Mesodermal cell (in vitro differentiated cells): Measurements from ENCODE around the gene NOS1.

ENCODE experiments used
- H3K27ac ChIP-seq: 2 replicates; pipeline ENCODE4 v1.7.0; 2013; ENCODE audit warnings: mild to moderate bottlenecking, low read depth, low read length, moderate library complexity; ENCODE audit not compliant: severe bottlenecking
- H3K36me3 ChIP-seq: 2 replicates; pipeline ENCODE4 v1.7.1; 2013; ENCODE audit warnings: mild to moderate bottlenecking, low read length, moderate library complexity; ENCODE audit not compliant: control insufficient read depth, insufficient read depth
- H3K4me1 ChIP-seq: one replicate; pipeline ENCODE4 v1.7.1; 2013; ENCODE audit warnings: mild to moderate bottlenecking, low read length; ENCODE audit not compliant: insufficient read depth, control insufficient read depth, poor library complexity, severe bottlenecking
- H3K4me3 ChIP-seq: 2 replicates; pipeline ENCODE4 v1.7.0; 2013; ENCODE audit warnings: low read length, control low read depth, mild to moderate bottlenecking; ENCODE audit not compliant: insufficient read depth, poor library complexity, severe bottlenecking; ENCODE audit errors: extremely low read depth
- H3K9me3 ChIP-seq: 2 replicates; pipeline ENCODE4 v1.7.1; 2013; ENCODE audit warnings: mild to moderate bottlenecking, low read length, moderate library complexity; ENCODE audit not compliant: control insufficient read depth
- WGBS, 2 experiments: methylation state at CpG; one replicate each; pipeline ENCODE4 v1.1.5; 2013; ENCODE audit warnings: missing lambda C conversion rate in 2 of 2; ENCODE audit not compliant: insufficient coverage in 2 of 2; 5-methylcytosine and 5-hydroxymethylcytosine counted together

Gene NOS1

GRCh38 chr12:117273091-117273490, 88.3 kb downstream of the NOS1 start:
- Histone ChIP-seq H3K4me3 (no peak overlapping the region), H3K4me1 (no peaks in the 10 kb centered on the region), H3K27ac (no peak overlapping the region), H3K9me3 (no peaks in the 10 kb centered on the region), H3K36me3 (no peaks in the 10 kb centered on the region)
- 100% methylated on average over 1 of the region's 2 CpGs; no CpG with 5 or more reads in 1 of the 2 experiments for WGBS, 2 experiments

GRCh38 chr12:117272690-117273089, 88.7 kb downstream of the NOS1 start:
- Histone ChIP-seq H3K4me1 (no peaks in the 10 kb centered on the region), H3K36me3 (no peaks in the 10 kb centered on the region), H3K9me3 (no peaks in the 10 kb centered on the region), H3K4me3 (no peak overlapping the region), H3K27ac (no peak overlapping the region)
- 85 to 100% methylated on average over 2 of the region's 4 CpGs for WGBS, 2 experiments

GRCh38 chr12:117262749-117263148, 98.7 kb downstream of the NOS1 start:
- H3K36me3 ChIP-seq: no peaks in the 10 kb centered on the region
- H3K27ac ChIP-seq: no peak overlapping the region
- no peak overlapping the region for H3K4me3 ChIP-seq
- no peaks in the 10 kb centered on the region for H3K4me1 ChIP-seq
- H3K9me3 ChIP-seq: no peaks in the 10 kb centered on the region
- 97% methylated on average over 3 of the region's 3 CpGs; no CpG with 5 or more reads in 1 of the 2 experiments for WGBS, 2 experiments

GRCh38 chr12:117261247-117261646, 100.2 kb downstream of the NOS1 start:
- H3K36me3 ChIP-seq: no peaks in the 10 kb centered on the region
- no peak overlapping the region for H3K4me3 ChIP-seq
- 100% methylated on average over 1 of the region's 2 CpGs for WGBS, 2 experiments
- no peak overlapping the region for H3K27ac ChIP-seq
- no peaks in the 10 kb centered on the region for H3K9me3 ChIP-seq
- no peaks in the 10 kb centered on the region for H3K4me1 ChIP-seq

- Histone ChIP-seq H3K9me3 (no peaks in the 10 kb centered on the region), H3K36me3 (no peaks in the 10 kb centered on the region), H3K4me3 (no peak overlapping the region), H3K4me1 (no peaks in the 10 kb centered on the region), H3K27ac (no peak overlapping the region)
- 94 to 100% methylated on average over 2 to 3 of the region's 4 CpGs for WGBS, 2 experiments
These were observed 106.0 kb downstream of the NOS1 start for GRCh38 chr12:117255386-117255785.

- WGBS, 2 experiments: 80 to 83% methylated on average over 1 of the region's 1 CpG
- Histone ChIP-seq H3K27ac (no peak overlapping the region), H3K9me3 (no peaks in the 10 kb centered on the region), H3K36me3 (no peaks in the 10 kb centered on the region), H3K4me3 (no peak overlapping the region), H3K4me1 (no peaks in the 10 kb centered on the region)
These were observed 117.9 kb downstream of the NOS1 start for GRCh38 chr12:117243488-117243887.

GRCh38 chr12:117241697-117242096, 119.7 kb downstream of the NOS1 start:
- Histone ChIP-seq H3K9me3 (no peaks in the 10 kb centered on the region), H3K4me1 (no peaks in the 10 kb centered on the region), H3K27ac (no peak overlapping the region), H3K36me3 (no peaks in the 10 kb centered on the region), H3K4me3 (no peak overlapping the region)
- 95 to 98% methylated on average over 7 to 9 of the region's 9 CpGs for WGBS, 2 experiments

- H3K4me3 ChIP-seq: no peak overlapping the region
- 98 to 100% methylated on average over 1 to 4 of the region's 4 CpGs for WGBS, 2 experiments
These were observed 121.2 kb downstream of the NOS1 start for GRCh38 chr12:117240081-117240755.

GRCh38 chr12:117236456-117237001, 124.9 kb downstream of the NOS1 start:
- Histone ChIP-seq H3K36me3 (no peaks in the 10 kb centered on the region), H3K9me3 (no peaks in the 10 kb centered on the region), H3K27ac (no peak overlapping the region), H3K4me1 (no peaks in the 10 kb centered on the region), H3K4me3 (no peak overlapping the region)
- 6 to 9% methylated on average over 10 to 13 of the region's 13 CpGs for WGBS, 2 experiments

More at GRCh38 chr12:117240081-117240755, 121.2 kb downstream of the NOS1 start:
- Histone ChIP-seq H3K27ac (no peak overlapping the region), H3K9me3 (no peaks in the 10 kb centered on the region), H3K4me1 (no peaks in the 10 kb centered on the region), H3K36me3 (no peaks in the 10 kb centered on the region)

- H3K9me3 ChIP-seq: no peaks in the 10 kb centered on the region
- WGBS, 2 experiments: no CpG with 5 or more reads among the region's 2 CpGs
- no peak overlapping the region for H3K4me3 ChIP-seq
These were observed 126.2 kb downstream of the NOS1 start for GRCh38 chr12:117235261-117235660.

GRCh38 chr12:117234441-117234840, 127.0 kb downstream of the NOS1 start:
- no peaks in the 10 kb centered on the region for H3K36me3 ChIP-seq
- 93 to 97% methylated on average over 13 to 15 of the region's 15 CpGs for WGBS, 2 experiments
- H3K9me3 ChIP-seq: no peaks in the 10 kb centered on the region
- no peak overlapping the region for H3K27ac ChIP-seq
- no peaks in the 10 kb centered on the region for H3K4me1 ChIP-seq
- H3K4me3 ChIP-seq: no peak overlapping the region

More at GRCh38 chr12:117235261-117235660, 126.2 kb downstream of the NOS1 start:
- H3K4me1 ChIP-seq: no peaks in the 10 kb centered on the region
- H3K36me3 ChIP-seq: no peaks in the 10 kb centered on the region
- no peak overlapping the region for H3K27ac ChIP-seq
